Caco-2 (cell line): ENCODE results near the gene MBNL2. TPM values are rescaled to one million over a fixed set of nuclear protein-coding genes. Genes with fewer than 3 reads are reported as not detected.

Experiments
- BruUV-seq: library from RNA; stranded (reverse); fragments of 400-500 nt; replicated peaks from 2 replicates; lab custom pipeline; 2021; lab: Mats Ljungman, UMichigan
- CTCF ChIA-PET: fragments of 300-600 bp; sonication (Branson Sonifier 250); formaldehyde crosslinking; loops from one replicate; lab custom pipeline; 2022; ENCODE audit warnings: antibody characterized with exemption; lab: Charles Lee
- POLR2A ChIA-PET: fragments of 300-600 bp; sonication (Branson Sonifier 250); formaldehyde crosslinking; loops from one replicate; lab custom pipeline; 2022; ENCODE audit warnings: antibody characterized with exemption; lab: Charles Lee
- DNase-seq, 2 experiments: peaks; one replicate each; pipeline versions ENCODE4 v3.0.0 to v3.0.0-alpha.2; 2020 to 2022
- H3K27me3 ChIP-seq: replicated peaks from 2 replicates; pipeline ENCODE4 v1.6.0; 2011; ENCODE audit warnings: low read length; ENCODE audit not compliant: control insufficient read depth, insufficient read depth
- H3K36me3 ChIP-seq: 2 replicates; pipeline ENCODE4 v1.5.1; 2011; ENCODE audit warnings: low read length; ENCODE audit not compliant: control insufficient read depth, insufficient read depth
- H3K4me1 ChIP-seq: fragments of 250-450 bp; sonication (Bioruptor Pico); 2 replicates; pipeline ENCODE4 v1.5.1; 2020; ENCODE audit warnings: mild to moderate bottlenecking
- H3K4me3 ChIP-seq: 2 replicates; pipeline ENCODE4 v1.5.1; 2011; ENCODE audit warnings: low read depth, mild to moderate bottlenecking, control low read depth, low read length
- H3K9me3 ChIP-seq: fragments of 250-450 bp; sonication (Bioruptor Pico); 2 replicates; pipeline ENCODE4 v1.5.1; 2020; ENCODE audit warnings: mild to moderate bottlenecking, moderate library complexity
- H3K27ac Mint-ChIP-seq: one replicate; pipeline ENCODE4 v1.8.0; 2022; ENCODE audit warnings: mixed read lengths; ENCODE audit not compliant: unreplicated experiment
- H3K27me3 Mint-ChIP-seq: one replicate; pipeline ENCODE4 v1.8.0; 2022; ENCODE audit warnings: mixed read lengths; ENCODE audit not compliant: insufficient read depth, unreplicated experiment
- H3K36me3 Mint-ChIP-seq: one replicate; pipeline ENCODE4 v1.8.0; 2022; ENCODE audit warnings: mild to moderate bottlenecking, mixed read lengths; ENCODE audit not compliant: insufficient read depth, unreplicated experiment
- H3K4me1 Mint-ChIP-seq: one replicate; pipeline ENCODE4 v1.8.0; 2022; ENCODE audit warnings: low read depth, mixed read lengths; ENCODE audit not compliant: unreplicated experiment
- H3K4me3 Mint-ChIP-seq: one replicate; pipeline ENCODE4 v1.8.0; 2022; ENCODE audit warnings: mild to moderate bottlenecking, moderate library complexity, mixed read lengths; ENCODE audit not compliant: unreplicated experiment
- H3K9me3 Mint-ChIP-seq: one replicate; pipeline ENCODE4 v1.8.0; 2022; ENCODE audit warnings: mixed read lengths; ENCODE audit not compliant: unreplicated experiment
- CTCF ChIP-seq, 2 experiments: fragments of 200-600 bp in 1 of 2; IDR thresholded peaks; 1 replicate in 1 of 2; 2 replicates in 1 of 2; pipeline versions ENCODE4 v1.5.1 to v1.8.0; 2011 to 2022; ENCODE audit warnings: antibody characterized with exemption in 1 of 2, control low read depth in 1 of 2, inconsistent platforms in 1 of 2, low read depth in 1 of 2, low read length in 1 of 2, mild to moderate bottlenecking in 1 of 2, moderate library complexity in 1 of 2; ENCODE audit not compliant: insufficient read depth in 1 of 2, severe bottlenecking in 1 of 2, unreplicated experiment in 1 of 2
- intact Hi-C: fragments of 100-400 bp; cut with micrococcal nuclease; formaldehyde crosslinking; loops from one replicate; pipeline ENCODE4 v1.10.0; 2022; ENCODE audit not compliant: unreplicated experiment
- total RNA-seq: library from RNA; stranded (reverse); gene quantifications from 2 replicates; pipeline ENCODE4 v1.2.3, GENCODE V29; 2022

The MBNL2 gene
- total RNA-seq, 1 experiment from 2014 or later: 41.6 TPM

- no peak overlapping the region for H3K4me3 Mint-ChIP-seq
- ChIA-PET CTCF (no interaction called here), POLR2A (no interaction called here)
- no peaks in the 10 kb centered on the region for H3K27me3 ChIP-seq
- no TSS peak for BruUV-seq
- DNase-seq: no peak
- H3K27me3 Mint-ChIP-seq: peaks cover 12% of the 10 kb centered on the region
- no peaks in the 10 kb centered on the region for H3K36me3 Mint-ChIP-seq
- intact Hi-C loops: no loop called here
- 0 out of 2 replicates have a peak, but pooled peaks cover 2% of the 10 kb centered on the region for H3K9me3 ChIP-seq
- no peaks in the 10 kb centered on the region for H3K4me1 Mint-ChIP-seq
- no peaks in the 10 kb centered on the region for H3K36me3 ChIP-seq
- no peak for TF ChIP-seq CTCF (IDR thresholded peaks at IDR 0.05; ENCODE audit: insufficient read depth in 1 of 2, low read depth in 1 of 2, low read length in 1 of 2, severe bottlenecking in 1 of 2, unreplicated experiment in 1 of 2)
- H3K4me1 ChIP-seq: no peaks in the 10 kb centered on the region
- H3K4me3 ChIP-seq: no peak overlapping the region
- no peaks in the 10 kb centered on the region for H3K9me3 Mint-ChIP-seq
- H3K27ac Mint-ChIP-seq: no peak overlapping the region
These were observed 186.8 kb downstream of the MBNL2 start for GRCh38 chr13:97408938-97409337.

- no peak for TF ChIP-seq CTCF (IDR thresholded peaks at IDR 0.05; ENCODE audit: insufficient read depth in 1 of 2, low read depth in 1 of 2, low read length in 1 of 2, severe bottlenecking in 1 of 2, unreplicated experiment in 1 of 2)
- Mint-ChIP-seq H3K4me1 (no peaks in the 10 kb centered on the region), H3K36me3 (no peaks in the 10 kb centered on the region), H3K27ac (no peak overlapping the region), H3K27me3 (peaks cover 6% of the 10 kb centered on the region), H3K9me3 (no peaks in the 10 kb centered on the region), H3K4me3 (no peak overlapping the region)
- no TSS peak for BruUV-seq
- CTCF ChIA-PET: no interaction called here
- Histone ChIP-seq H3K4me3 (no peak overlapping the region), H3K36me3 (no peaks in the 10 kb centered on the region), H3K4me1 (no peaks in the 10 kb centered on the region), H3K9me3 (no peaks in the 10 kb centered on the region), H3K27me3 (no peaks in the 10 kb centered on the region)
- POLR2A ChIA-PET: no interaction called here
- no peak for DNase-seq
- intact Hi-C loops: no loop called here
These were observed 189.9 kb downstream of the MBNL2 start for GRCh38 chr13:97411984-97412383.

- POLR2A ChIA-PET: no interaction called here
- peaks cover 6% of the 10 kb centered on the region for H3K27me3 Mint-ChIP-seq
- H3K4me1 ChIP-seq: no peaks in the 10 kb centered on the region
- H3K27me3 ChIP-seq: no peaks in the 10 kb centered on the region
- no peak for DNase-seq
- H3K36me3 Mint-ChIP-seq: peaks cover 6% of the 10 kb centered on the region
- no peaks in the 10 kb centered on the region for H3K9me3 ChIP-seq
- no TSS peak for BruUV-seq
- no peaks in the 10 kb centered on the region for H3K9me3 Mint-ChIP-seq
- no peaks in the 10 kb centered on the region for H3K36me3 ChIP-seq
- H3K4me1 Mint-ChIP-seq: peaks cover 8% of the 10 kb centered on the region
- H3K4me3 ChIP-seq: no peak overlapping the region
- H3K27ac Mint-ChIP-seq: no peak overlapping the region
- no peak overlapping the region for H3K4me3 Mint-ChIP-seq
- intact Hi-C loops: no loop called here
- TF ChIP-seq CTCF (IDR thresholded peaks at IDR 0.05; ENCODE audit: insufficient read depth in 1 of 2, low read depth in 1 of 2, low read length in 1 of 2, severe bottlenecking in 1 of 2, unreplicated experiment in 1 of 2): no peak
- CTCF ChIA-PET: no interaction called here
These were observed 191.6 kb downstream of the MBNL2 start for GRCh38 chr13:97413694-97414093.
